Stimulated activated CD4-positive, alpha-beta T cell treated with anti-CD3 and anti-CD28 coated beads, Interleukin-15, amount 100 ng/mL, for 1 hour (primary cell): ENCODE measurements around the gene PCDH18.
"Not testable (repeated sequence)": the region's sequence is repeated elsewhere in the genome, so short reads cannot be mapped to it uniquely, and the experiment has no call there.

ENCODE experiments used
- DNase-seq, 2 donors: peaks; one replicate each; pipeline ENCODE4 v3.0.0-alpha.2; 2020; ENCODE audit warnings: low read depth in 1 of 2, low spot score in 1 of 2

Gene PCDH18, protein sequence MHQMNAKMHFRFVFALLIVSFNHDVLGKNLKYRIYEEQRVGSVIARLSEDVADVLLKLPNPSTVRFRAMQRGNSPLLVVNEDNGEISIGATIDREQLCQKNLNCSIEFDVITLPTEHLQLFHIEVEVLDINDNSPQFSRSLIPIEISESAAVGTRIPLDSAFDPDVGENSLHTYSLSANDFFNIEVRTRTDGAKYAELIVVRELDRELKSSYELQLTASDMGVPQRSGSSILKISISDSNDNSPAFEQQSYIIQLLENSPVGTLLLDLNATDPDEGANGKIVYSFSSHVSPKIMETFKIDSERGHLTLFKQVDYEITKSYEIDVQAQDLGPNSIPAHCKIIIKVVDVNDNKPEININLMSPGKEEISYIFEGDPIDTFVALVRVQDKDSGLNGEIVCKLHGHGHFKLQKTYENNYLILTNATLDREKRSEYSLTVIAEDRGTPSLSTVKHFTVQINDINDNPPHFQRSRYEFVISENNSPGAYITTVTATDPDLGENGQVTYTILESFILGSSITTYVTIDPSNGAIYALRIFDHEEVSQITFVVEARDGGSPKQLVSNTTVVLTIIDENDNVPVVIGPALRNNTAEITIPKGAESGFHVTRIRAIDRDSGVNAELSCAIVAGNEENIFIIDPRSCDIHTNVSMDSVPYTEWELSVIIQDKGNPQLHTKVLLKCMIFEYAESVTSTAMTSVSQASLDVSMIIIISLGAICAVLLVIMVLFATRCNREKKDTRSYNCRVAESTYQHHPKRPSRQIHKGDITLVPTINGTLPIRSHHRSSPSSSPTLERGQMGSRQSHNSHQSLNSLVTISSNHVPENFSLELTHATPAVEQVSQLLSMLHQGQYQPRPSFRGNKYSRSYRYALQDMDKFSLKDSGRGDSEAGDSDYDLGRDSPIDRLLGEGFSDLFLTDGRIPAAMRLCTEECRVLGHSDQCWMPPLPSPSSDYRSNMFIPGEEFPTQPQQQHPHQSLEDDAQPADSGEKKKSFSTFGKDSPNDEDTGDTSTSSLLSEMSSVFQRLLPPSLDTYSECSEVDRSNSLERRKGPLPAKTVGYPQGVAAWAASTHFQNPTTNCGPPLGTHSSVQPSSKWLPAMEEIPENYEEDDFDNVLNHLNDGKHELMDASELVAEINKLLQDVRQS

DNA sequence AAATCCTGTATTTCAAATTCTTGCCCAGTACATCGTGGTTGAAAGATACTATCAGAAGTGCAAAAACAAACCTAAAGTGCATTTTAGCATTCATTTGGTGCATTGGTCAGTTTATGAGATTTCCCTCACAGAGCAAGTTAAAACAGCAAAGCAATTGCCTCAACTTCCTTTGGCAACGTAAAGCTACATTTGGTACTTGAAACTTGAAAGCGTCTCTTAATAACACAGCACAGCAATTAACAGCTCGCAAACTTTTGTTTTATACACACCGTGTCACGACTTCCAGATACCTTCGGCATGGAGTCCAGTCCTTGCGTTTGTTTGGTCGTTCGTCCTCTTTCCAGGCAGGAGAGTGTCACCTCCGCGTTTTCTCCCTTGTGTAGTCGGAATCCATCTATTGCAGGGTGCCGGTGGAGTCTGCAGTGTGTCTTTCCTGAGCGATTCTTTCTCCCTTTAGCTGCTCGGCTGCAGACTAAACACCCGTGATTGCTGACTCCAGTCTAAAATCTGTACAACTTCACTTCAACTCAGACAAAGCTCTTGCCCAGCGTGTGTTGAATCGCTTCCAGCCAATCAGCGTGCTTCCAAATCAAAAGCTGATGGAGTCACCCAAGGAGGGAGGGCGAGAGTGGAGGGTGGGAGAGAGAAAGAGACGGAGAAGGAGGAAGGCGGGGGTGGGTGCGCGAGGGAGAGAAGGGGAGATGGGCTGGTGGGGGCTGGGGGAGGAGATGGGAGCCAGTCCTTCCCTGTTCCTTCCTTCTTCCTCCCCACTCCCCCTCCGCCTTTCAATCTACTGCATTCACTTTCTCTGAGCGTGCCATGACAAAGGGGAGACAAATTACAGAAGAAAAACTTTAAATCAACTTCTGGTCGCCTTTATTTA lies at the start of gene PCDH18:
Gene PCDH18 (minus strand): TSS at position 509 of the 883 bp plus-strand sequence. CDS start 406 bp downstream, at position 103.
- no peak for DNase-seq

- DNase-seq, result no peak
These were observed 44.2 kb upstream of the PCDH18 start for GRCh38 chr4:137576446-137576845.

- DNase-seq, result no peak
These were observed 40.4 kb upstream of the PCDH18 start for GRCh38 chr4:137572647-137573046.

DNA sequence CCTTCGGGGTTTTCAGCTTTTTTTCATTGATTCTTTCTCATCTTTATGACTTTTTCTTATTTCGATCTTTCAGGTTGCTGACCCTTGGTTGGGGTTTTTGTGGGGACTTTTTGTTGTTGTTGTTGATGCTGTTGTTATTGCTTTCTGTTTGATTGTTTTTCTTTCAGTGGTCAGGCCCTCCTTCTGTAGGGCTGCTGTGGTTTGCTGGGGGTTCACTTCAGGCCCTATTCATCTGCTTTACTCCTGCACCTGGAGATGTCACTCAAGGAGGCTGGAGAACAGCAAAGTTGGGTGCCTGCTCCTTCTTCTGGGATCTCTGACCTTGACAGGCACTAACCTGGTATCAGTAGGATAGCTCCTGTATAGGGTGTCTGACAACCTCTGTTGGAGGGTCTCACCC lies 39.9 kb upstream of the PCDH18 start:
- DNase-seq, result no peak

DNA sequence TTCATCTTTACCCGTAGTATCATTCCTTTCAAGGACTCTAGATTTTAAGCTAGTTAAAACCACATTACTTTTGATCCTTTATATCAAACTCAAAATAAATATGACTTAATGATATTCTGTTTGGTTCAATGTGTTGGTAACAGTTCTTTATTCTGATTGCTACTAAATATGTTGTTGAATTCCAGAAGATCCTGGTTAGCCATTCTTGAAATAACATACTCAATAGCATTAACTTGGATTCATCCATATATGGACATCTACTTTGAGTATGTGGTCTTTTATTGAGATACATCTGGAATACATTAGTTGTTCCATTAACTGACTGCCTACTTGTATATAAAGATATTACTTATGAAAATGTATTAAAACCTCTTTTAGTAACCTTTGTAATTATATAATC lies 27.5 kb upstream of the PCDH18 start:
- no peak for DNase-seq

GRCh38 chr4:137558951-137559350 lies 26.7 kb upstream of the PCDH18 start:
- no peak for DNase-seq

GRCh38 chr4:137545461-137545861 lies 13.2 kb upstream of the PCDH18 start:
- no peak for DNase-seq

GRCh38 chr4:137543648-137544047 lies 11.4 kb upstream of the PCDH18 start:
- no peak for DNase-seq

GRCh38 chr4:137543198-137543597 lies 10.9 kb upstream of the PCDH18 start:
- DNase-seq, result no peak

DNA sequence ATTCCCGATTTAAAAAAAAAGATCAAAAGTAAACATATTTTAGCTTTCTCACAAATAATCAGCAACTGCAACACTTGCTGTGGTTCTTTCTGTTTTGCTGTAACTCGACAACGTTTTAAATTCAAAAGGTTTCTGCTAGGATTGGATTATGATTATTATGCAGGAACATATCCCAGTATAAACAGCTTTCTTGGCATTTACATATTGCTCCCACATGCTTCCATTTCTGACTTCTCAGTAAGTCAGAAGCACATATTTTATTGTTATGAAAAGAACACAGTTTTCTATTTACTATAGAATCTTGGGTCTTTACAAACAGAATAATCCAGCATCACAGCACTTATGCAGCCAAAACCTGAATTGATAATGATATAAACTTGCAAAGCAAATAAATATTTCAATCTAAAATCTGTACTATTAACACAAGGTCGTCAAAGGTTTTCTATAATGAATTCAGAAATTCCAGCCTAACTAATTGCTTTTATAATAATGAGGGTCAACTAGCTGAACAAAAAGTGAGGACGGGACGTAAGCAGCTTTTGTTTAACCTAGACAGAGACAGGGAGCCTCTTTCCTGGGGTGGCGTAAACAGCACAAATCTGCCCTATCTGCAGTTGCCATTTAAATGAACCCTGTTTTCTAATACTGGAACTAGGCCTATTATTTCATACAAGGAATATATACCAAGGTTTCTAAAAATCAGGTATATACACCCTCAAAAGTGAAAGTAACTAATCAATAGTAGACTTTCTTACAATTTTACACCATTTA lies 9.8 kb upstream of the PCDH18 start:
- no peak for DNase-seq

GRCh38 chr4:137541181-137541580 lies 8.9 kb upstream of the PCDH18 start:
- DNase-seq, result no peak

- DNase-seq, result no peak
These were observed 8.1 kb upstream of the PCDH18 start for GRCh38 chr4:137540356-137540755.

GRCh38 chr4:137538526-137538925 lies 6.2 kb upstream of the PCDH18 start:
- no peak for DNase-seq

GRCh38 chr4:137537807-137538206 lies 5.5 kb upstream of the PCDH18 start:
- DNase-seq, result not testable (repeated sequence)

- no peak for DNase-seq
These were observed 4.7 kb upstream of the PCDH18 start for GRCh38 chr4:137536789-137537561.

- no peak for DNase-seq
These were observed 3.4 kb upstream of the PCDH18 start for GRCh38 chr4:137535718-137536117.

GRCh38 chr4:137534516-137534915 lies 2.2 kb upstream of the PCDH18 start:
- DNase-seq, result no peak

- no peak for DNase-seq
These were observed 1.6 kb upstream of the PCDH18 start for GRCh38 chr4:137533855-137534254.

DNA sequence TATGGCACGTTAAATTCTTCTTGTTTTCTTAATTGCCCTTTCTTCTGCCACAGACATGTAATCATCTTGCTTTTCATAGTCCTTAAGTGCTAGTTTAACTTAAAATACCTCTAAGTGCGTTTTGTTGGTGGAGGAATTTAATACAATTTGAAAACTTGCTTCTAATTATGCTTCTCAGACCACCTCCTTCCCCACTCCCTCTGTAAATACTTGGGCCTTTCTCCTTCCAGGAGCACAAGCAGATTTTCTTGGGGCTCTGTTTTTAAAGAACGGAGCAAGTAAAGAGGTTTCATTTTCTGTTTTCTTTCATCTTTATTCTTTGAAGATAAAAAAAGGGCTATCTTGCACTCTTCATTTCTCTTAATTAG lies 559 bp upstream of the PCDH18 start:
- DNase-seq, result no peak
